Stimulated activated CD8-positive, alpha-beta memory T cell treated with anti-CD3 and anti-CD28 coated beads, Interleukin-7, amount 100 ng/mL, for 48 hours (primary cell): ENCODE measurements around the gene VWA3A.

ENCODE experiments used
- DNase-seq, 2 donors: peaks; one replicate each; pipeline ENCODE4 v3.0.0-alpha.2; 2020; ENCODE audit warnings: low read depth in 1 of 2; ENCODE audit errors: extremely low read depth in 1 of 2

Gene VWA3A

GRCh38 chr16:22198547-22199293 is 106.4 kb downstream of the VWA3A start:
- DNase-seq = no peak

GRCh38 chr16:22202261-22202637 is 109.9 kb downstream of the VWA3A start:
- no peak for DNase-seq

- no peak for DNase-seq
Measured at GRCh38 chr16:22203091-22203490, 110.8 kb downstream of the VWA3A start.

- no peak for DNase-seq
Measured at GRCh38 chr16:22204091-22204655, 111.8 kb downstream of the VWA3A start.

GRCh38 chr16:22205577-22206012 is 113.3 kb downstream of the VWA3A start:
- no peak for DNase-seq

- peak; percentile 77 to 82 for DNase-seq
Measured at GRCh38 chr16:22206013-22206841, 113.9 kb downstream of the VWA3A start, which contains the start of gene EEF2K. Gene EEF2K, plus strand, starts transcription at chr16:22206278. Its CDS starts 19,452 bp downstream, at chr16:22225730.
